Measurements from ENCODE around the gene SERPINA12. TPM values are rescaled to one million over a fixed set of nuclear protein-coding genes. Genes with fewer than 3 reads are reported as not detected.

SERPINA12 gene
- total and polyA plus RNA-seq, 2 experiments from 2014 or later, result not detected

DNA sequence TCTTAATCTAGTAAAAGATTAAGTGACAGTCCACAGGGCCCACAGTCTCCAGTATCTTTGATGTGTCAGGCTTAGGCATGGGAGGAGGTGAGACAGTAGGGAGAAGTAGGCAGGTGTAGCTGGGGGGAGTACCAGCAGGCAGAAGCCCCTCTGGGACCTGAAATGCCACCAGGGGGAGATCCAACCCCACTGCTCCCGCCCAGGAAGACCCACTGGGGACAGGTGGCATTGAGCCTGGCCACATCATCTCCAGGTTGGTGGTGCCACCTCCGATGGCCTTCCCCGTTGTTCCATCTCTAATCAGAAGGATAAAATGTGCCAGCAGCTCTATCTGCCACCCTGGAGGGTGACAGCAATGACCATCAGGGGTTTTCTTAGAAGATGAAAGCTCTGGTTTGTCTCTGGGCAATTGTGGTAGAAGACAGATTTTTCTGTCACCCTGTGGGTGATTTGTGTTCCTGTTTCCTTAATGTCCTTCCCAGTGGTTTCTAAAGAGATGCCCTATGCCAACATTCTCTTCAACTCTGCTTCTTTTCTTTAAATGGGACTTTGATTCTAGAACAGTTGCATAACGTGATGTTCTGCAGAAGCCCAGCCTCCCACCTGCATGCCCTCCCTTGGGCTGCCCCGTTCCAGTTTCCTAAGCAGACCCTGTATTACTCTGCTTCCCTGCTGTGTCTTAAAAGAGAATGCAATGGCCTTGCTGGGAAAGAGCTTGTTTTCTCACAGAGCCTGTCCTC is 12.3 kb upstream of the SERPINA12 start (continued):
- TF ChIP-seq, protein P1, sequence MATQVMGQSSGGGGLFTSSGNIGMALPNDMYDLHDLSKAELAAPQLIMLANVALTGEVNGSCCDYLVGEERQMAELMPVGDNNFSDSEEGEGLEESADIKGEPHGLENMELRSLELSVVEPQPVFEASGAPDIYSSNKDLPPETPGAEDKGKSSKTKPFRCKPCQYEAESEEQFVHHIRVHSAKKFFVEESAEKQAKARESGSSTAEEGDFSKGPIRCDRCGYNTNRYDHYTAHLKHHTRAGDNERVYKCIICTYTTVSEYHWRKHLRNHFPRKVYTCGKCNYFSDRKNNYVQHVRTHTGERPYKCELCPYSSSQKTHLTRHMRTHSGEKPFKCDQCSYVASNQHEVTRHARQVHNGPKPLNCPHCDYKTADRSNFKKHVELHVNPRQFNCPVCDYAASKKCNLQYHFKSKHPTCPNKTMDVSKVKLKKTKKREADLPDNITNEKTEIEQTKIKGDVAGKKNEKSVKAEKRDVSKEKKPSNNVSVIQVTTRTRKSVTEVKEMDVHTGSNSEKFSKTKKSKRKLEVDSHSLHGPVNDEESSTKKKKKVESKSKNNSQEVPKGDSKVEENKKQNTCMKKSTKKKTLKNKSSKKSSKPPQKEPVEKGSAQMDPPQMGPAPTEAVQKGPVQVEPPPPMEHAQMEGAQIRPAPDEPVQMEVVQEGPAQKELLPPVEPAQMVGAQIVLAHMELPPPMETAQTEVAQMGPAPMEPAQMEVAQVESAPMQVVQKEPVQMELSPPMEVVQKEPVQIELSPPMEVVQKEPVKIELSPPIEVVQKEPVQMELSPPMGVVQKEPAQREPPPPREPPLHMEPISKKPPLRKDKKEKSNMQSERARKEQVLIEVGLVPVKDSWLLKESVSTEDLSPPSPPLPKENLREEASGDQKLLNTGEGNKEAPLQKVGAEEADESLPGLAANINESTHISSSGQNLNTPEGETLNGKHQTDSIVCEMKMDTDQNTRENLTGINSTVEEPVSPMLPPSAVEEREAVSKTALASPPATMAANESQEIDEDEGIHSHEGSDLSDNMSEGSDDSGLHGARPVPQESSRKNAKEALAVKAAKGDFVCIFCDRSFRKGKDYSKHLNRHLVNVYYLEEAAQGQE (IDR thresholded peaks at IDR 0.05; ENCODE audit: unreplicated experiment), result no peak

DNA sequence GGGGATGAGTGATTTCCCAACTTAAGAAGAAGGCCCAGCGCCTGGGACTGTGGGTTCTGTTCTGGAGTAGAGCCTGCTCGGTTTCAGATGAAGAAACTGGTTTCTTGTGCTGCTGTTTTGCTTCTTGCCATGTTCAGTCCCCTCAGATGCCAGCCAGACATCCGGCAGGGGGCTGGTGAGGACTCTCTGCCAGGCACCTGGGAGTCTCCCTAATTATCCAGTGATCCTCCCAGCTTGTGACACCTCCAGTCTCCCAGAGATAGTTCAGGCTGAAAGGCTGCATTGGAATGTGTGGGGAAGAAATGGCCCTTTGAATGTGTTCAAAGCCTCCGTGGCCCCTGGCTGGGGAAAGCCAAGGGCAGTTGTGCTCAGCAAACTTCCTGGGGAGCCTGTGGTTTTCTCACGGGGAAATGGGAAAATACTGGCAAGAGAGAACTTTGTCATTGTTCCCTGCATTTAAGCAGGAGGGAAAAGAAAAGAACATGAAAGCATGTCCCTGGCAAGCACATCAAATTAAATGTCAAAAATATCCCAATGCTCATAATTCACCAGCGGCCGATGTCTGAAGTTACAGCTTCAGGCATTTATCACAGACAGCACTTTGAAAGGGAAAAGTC is 8.5 kb upstream of the SERPINA12 start:
- no peaks in the 10 kb centered on the region for H3K27me3 ChIP-seq (ENCODE audit: insufficient read depth)
- H3K79me2 ChIP-seq (replicated peaks; ENCODE audit: insufficient read depth), result no peaks in the 10 kb centered on the region
- H3K9me3 Mint-ChIP-seq, result peaks cover 13% of the 10 kb centered on the region
- H3K4me1 ChIP-seq (ENCODE audit: insufficient read depth), result no peaks in the 10 kb centered on the region; the same call in 1 of the 2 replicates
- DNase-seq (ENCODE audit: low spot score) (peak; percentile 16), ATAC-seq (peak; percentile 84)
- H3K27ac ChIP-seq (ENCODE audit: low read depth), result no peak overlapping the region
- no peak overlapping the region for H3K27ac Mint-ChIP-seq
- H3K4me2 ChIP-seq, result no peak overlapping the region
- H3K27me3 Mint-ChIP-seq (ENCODE audit: insufficient read depth, low read depth, poor library complexity), result peaks cover 11% of the 10 kb centered on the region
- H3K4me3 ChIP-seq, result no peak overlapping the region
- H3K4me1 Mint-ChIP-seq, result peaks cover 12% of the 10 kb centered on the region
- H2AFZ ChIP-seq, result peak overlapping the region; percentile 38; the same call in 1 of the 2 replicates
- peaks cover 15% of the 10 kb centered on the region for H3K36me3 Mint-ChIP-seq (ENCODE audit: low read depth)
- H3K36me3 ChIP-seq (ENCODE audit: insufficient read depth), result no peaks in the 10 kb centered on the region
- peaks cover 9% of the 10 kb centered on the region for H3K9me2 ChIP-seq (ENCODE audit: insufficient read depth)
- H4K20me1 ChIP-seq (replicated peaks; ENCODE audit: insufficient read depth), result no peaks in the 10 kb centered on the region
- no peak overlapping the region for H3K4me3 Mint-ChIP-seq
- no peak for TF ChIP-seq POLR2AphosphoS5 (IDR thresholded peaks at IDR 0.05; ENCODE audit: low read depth)
- TF ChIP-seq STAT1 (IDR thresholded peaks at IDR 0.05; ENCODE audit: unreplicated experiment), result no peak
- no peak for TF ChIP-seq ZNF331 (CRISPR knock-in tag; IDR thresholded peaks at IDR 0.05; ENCODE audit: low read depth)
- no peak for TF ChIP-seq NANOG (IDR thresholded peaks at IDR 0.05; ENCODE audit: borderline replicate concordance)
- TF ChIP-seq EZH2 (IDR thresholded peaks at IDR 0.05; ENCODE audit: low read depth, unreplicated experiment), result no peak
- TF ChIP-seq, protein P2, sequence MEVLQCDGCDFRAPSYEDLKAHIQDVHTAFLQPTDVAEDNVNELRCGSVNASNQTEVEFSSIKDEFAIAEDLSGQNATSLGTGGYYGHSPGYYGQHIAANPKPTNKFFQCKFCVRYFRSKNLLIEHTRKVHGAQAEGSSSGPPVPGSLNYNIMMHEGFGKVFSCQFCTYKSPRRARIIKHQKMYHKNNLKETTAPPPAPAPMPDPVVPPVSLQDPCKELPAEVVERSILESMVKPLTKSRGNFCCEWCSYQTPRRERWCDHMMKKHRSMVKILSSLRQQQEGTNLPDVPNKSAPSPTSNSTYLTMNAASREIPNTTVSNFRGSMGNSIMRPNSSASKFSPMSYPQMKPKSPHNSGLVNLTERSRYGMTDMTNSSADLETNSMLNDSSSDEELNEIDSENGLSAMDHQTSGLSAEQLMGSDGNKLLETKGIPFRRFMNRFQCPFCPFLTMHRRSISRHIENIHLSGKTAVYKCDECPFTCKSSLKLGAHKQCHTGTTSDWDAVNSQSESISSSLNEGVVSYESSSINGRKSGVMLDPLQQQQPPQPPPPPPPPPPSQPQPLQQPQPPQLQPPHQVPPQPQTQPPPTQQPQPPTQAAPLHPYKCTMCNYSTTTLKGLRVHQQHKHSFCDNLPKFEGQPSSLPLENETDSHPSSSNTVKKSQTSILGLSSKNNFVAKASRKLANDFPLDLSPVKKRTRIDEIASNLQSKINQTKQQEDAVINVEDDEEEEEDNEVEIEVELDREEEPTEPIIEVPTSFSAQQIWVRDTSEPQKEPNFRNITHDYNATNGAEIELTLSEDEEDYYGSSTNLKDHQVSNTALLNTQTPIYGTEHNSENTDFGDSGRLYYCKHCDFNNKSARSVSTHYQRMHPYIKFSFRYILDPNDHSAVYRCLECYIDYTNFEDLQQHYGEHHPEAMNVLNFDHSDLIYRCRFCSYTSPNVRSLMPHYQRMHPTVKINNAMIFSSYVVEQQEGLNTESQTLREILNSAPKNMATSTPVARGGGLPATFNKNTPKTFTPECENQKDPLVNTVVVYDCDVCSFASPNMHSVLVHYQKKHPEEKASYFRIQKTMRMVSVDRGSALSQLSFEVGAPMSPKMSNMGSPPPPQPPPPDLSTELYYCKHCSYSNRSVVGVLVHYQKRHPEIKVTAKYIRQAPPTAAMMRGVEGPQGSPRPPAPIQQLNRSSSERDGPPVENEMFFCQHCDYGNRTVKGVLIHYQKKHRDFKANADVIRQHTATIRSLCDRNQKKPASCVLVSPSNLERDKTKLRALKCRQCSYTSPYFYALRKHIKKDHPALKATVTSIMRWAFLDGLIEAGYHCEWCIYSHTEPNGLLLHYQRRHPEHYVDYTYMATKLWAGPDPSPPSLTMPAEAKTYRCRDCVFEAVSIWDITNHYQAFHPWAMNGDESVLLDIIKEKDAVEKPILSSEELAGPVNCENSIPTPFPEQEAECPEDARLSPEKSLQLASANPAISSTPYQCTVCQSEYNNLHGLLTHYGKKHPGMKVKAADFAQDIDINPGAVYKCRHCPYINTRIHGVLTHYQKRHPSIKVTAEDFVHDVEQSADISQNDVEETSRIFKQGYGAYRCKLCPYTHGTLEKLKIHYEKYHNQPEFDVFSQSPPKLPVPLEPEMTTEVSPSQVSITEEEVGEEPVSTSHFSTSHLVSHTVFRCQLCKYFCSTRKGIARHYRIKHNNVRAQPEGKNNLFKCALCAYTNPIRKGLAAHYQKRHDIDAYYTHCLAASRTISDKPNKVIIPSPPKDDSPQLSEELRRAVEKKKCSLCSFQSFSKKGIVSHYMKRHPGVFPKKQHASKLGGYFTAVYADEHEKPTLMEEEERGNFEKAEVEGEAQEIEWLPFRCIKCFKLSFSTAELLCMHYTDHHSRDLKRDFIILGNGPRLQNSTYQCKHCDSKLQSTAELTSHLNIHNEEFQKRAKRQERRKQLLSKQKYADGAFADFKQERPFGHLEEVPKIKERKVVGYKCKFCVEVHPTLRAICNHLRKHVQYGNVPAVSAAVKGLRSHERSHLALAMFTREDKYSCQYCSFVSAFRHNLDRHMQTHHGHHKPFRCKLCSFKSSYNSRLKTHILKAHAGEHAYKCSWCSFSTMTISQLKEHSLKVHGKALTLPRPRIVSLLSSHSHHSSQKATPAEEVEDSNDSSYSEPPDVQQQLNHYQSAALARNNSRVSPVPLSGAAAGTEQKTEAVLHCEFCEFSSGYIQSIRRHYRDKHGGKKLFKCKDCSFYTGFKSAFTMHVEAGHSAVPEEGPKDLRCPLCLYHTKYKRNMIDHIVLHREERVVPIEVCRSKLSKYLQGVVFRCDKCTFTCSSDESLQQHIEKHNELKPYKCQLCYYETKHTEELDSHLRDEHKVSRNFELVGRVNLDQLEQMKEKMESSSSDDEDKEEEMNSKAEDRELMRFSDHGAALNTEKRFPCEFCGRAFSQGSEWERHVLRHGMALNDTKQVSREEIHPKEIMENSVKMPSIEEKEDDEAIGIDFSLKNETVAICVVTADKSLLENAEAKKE (CRISPR knock-in tag; IDR thresholded peaks at IDR 0.05), result no peak
- TF ChIP-seq JUNB (IDR thresholded peaks at IDR 0.05; ENCODE audit: unreplicated experiment), result no peak
- TF ChIP-seq, protein P3, sequence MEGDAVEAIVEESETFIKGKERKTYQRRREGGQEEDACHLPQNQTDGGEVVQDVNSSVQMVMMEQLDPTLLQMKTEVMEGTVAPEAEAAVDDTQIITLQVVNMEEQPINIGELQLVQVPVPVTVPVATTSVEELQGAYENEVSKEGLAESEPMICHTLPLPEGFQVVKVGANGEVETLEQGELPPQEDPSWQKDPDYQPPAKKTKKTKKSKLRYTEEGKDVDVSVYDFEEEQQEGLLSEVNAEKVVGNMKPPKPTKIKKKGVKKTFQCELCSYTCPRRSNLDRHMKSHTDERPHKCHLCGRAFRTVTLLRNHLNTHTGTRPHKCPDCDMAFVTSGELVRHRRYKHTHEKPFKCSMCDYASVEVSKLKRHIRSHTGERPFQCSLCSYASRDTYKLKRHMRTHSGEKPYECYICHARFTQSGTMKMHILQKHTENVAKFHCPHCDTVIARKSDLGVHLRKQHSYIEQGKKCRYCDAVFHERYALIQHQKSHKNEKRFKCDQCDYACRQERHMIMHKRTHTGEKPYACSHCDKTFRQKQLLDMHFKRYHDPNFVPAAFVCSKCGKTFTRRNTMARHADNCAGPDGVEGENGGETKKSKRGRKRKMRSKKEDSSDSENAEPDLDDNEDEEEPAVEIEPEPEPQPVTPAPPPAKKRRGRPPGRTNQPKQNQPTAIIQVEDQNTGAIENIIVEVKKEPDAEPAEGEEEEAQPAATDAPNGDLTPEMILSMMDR (conservative IDR thresholded peaks at IDR 0.05; ENCODE audit: low read depth in 2 of 2), result no peak
- H3F3A ChIP-seq (replicated peaks; ENCODE audit: low read depth), result no peaks in the 10 kb centered on the region
